GM18519 (cell line): ENCODE data around the gene C1orf35.

Experiments
- ATAC-seq: cut with Tn5 transposase; IDR thresholded peaks from one replicate; pipeline ENCODE4 v1.9.1; 2021; ENCODE audit warnings: mild to moderate bottlenecking, moderate library complexity; ENCODE audit not compliant: unreplicated experiment, low FRiP score

C1orf35 gene

DNA sequence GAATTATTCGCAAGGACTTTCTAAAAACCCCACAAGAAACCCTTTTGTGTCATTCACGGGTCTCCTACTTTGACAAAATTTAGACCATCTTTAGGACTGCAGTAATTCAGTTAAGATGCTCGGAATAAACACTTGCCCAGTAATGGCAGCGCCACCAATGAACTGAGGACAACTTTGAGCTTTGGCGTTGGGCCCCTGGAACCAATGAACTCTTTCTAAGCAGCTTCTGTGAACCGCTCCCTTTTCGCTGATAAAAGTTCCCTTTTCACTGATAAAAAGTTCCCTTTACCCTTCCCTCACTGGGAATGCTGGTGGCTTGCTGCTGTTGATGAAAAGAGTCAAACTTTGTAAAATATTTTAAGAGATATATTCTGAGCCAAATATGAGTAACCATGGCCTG lies 7.4 kb upstream of the C1orf35 start:
- ATAC-seq: no peak

DNA sequence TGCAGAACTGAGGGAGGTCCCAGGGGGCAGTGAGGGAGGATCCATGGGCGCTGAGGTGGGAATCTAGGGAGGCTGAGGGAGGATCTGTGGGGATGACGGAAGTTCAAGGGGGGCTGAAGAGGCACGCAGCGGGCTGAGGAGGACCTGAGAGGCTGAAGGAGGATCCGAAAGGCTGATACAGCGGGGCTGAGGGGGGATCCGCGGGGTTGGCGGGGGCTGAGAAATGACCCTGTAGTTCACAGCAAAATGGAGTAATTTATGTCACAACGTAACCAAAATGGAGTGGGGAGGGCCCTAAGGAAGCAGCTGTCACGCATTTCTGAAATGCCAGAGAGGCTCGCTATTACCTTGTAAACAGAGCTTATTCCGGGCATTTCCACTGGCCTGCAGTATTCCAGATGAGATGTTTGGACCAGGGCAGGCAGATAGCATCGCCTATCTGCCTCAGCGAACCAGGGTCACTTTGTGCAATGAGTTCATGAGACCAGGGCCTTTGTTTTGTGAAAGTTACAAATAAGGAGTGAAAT lies 6.9 kb upstream of the C1orf35 start:
- ATAC-seq: no peak

DNA sequence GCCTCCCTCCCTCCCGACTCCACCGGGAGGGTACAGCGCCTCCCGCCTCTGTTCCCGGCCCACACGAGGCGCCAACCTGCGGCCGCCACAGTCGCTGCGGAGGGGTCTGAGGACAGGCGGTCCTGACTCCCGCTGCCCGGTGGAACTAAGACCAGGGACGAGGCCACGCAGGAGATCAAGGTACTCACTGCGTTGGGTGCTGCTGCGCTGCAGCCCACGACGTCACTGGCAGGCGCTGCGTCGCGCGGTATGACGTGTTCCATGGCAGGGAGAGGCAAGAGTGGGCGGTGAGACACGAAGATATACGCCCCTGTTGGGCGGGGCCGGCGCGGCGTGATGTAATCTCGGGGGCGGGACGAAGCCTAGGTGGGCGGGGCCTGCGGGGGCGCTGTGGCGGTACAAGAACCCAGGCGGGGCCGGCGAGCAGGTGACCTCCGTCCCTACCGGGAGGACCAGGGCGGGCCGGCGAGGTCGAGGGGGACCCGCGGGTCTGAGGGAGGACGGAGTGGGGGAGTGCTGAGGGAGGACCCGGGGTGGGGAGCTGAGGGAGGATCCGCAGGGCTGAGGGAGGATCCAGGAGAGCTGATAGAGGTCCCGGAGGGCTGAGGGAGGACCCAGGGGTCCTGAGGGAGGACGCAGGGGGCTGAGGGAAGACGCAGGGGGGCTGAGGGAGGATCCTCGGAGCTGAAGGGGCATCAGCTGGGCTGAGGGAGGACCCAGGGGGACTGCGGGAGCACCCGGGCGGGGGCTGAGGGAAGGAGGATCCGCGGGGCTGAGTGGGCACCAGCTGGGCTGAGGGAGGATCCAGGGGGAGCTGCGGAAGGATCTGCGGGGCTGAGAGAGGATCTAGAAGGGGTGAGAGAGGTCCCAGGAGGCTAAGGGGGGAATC lies 6.2 kb upstream of the C1orf35 start, which contains the start of gene MRPL55:
Gene MRPL55 (minus strand): TSS at position 227 of the 889 bp plus-strand sequence. CDS start 1,039 bp downstream, outside the sequence.
- peak; percentile 82 for ATAC-seq

DNA sequence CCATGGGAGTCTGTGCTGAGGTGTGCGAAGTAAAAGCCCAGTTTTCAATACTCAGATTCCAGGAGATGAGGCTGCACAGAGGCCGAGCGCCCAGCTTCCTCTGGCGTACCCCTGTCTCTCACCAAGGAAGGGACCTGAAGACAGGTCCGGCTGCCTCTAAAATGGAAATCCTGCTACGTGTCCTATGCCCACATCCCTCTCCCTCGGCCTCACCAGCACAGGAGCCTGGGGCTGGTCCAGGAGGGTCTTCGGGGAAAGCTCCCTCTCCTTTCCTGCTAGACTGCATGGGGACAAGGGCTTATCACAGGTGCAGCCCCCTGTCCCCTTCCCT lies 5.6 kb upstream of the C1orf35 start:
- ATAC-seq: no peak

DNA sequence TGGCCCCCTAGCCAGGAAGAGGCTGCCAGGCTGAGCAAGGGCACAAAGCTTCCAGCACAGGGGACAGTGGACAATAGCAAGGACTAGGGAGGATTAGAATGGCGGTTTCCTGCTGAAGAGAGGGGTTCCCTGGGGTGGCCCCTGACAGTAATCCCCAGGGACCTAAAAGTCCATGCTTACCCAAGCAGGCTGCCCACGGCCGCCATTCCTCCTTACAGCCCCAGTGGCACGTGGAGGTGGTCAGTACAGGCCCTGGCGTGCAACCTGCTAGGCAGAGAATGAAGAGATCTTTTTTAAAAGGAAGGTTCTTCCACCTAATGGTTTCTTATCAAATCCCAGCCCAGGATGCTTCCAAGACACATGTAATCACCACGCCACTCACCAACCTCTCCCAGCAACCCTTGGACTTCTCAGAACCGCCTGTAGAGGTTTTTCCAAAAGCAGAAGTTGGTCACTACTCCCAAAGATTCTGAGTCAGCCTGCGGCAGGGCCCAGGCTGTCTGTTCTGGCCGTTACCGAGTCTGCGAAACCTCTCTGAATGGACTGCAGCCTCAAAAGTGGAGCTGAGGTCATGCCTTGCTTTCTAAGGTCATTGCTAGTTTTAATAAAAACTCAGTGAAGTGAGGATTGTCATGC lies 5.0 kb upstream of the C1orf35 start:
- no peak for ATAC-seq

DNA sequence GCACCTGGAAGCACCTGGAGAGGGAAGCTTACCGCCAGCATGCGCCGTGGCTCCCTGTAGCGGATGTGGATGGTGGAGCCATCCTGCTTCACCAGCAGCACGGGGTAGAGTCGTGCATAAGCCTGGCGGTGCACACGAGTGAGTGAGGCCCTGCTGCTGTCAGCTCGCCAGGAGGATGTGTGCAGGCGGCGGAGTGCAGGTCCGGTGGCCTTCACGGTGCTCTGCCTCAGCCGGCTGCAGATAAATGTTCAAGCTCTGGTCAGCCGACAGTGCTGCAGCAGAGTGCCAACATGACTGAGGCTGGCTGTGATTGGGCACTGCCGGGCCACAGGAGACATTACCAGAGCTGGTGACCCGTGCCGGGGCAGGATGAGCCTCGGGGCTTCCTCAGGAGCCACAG lies 4.5 kb upstream of the C1orf35 start:
- ATAC-seq: no peak

DNA sequence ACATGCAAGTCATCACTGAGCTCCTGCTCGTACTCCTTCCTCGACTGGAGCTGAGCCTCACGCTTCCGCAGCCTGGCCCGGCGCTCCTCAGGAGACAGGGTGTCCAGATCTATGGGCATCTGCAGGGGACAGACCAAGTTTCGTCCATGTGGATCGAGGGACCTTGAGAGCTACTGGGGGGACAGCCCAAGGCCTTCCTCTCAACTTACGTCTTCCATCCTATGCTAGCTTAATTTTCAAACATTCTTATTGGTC lies 3.6 kb upstream of the C1orf35 start:
- no peak for ATAC-seq

DNA sequence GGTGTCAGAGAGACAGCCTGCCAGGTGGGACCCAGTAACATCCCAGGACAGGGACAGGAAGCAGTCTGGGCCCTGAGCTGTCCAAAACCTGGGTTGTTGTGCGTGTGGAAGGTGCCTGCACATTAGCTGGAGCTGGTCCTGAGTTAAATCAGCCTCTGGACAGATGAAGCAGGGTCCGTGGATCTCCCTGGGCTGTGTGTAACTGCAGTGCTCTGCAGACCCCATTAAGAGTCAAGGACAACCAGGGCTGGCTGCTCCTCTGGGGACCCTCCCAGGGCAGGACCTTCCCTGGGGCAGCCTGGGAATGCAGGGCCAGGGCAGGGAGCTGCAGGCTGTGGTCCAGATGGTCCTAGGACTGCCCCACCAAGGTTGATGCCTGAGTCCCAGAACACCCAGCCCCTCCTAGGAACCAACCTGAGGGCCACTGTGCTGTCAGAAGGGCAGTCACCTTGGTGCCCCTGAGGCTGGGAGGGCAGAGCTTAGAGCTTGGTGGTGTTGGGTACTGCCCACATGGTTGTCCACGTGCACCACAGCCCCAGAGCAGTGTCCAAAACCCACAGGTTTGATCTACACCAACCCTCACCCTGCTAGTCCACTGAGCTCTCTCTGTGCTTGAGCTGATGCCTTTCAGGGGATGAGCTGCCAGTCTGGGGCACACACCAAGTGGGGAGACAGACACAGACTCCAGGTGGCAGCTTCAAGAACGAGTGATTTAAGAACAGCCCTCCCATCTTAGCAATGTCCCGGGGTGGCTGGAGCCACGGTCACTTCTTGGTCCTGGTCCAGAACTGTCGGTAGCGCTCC lies 3.1 kb upstream of the C1orf35 start:
- ATAC-seq: no peak

DNA sequence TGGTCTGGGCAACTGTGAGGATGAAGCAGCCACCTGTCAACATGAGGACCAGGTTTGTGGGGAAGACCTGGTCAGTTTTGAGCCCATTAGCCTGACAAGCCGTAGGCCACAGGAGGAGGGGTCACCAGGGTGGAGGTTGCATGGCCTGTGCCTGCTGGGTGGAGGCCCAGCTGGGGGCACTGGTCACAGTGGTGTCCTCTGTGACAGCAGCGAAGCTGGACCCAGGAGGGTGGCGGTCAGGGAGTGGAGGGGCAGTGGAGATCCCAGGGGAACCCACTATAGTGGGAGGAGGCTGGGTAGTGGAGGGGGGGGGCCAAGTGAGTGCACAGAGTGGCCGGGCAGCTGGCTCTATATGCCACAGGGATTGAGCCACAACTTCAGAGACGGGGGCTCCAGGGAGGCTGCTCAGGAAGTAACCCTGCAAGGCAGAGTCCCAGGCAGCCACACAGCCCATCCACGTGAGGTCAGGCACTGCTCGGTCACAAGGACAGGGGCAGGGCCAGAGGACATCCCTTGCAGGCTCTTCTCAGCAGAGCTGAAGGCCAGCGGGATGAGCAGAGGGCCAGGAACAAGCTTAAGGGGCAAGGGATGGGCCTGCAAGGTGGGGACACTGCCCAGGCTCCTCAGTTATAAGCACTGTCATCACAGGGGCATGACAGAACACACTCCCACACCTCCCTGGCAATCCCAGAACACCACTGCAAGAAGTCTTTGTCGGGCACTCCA lies 2.3 kb upstream of the C1orf35 start:
- no peak for ATAC-seq

DNA sequence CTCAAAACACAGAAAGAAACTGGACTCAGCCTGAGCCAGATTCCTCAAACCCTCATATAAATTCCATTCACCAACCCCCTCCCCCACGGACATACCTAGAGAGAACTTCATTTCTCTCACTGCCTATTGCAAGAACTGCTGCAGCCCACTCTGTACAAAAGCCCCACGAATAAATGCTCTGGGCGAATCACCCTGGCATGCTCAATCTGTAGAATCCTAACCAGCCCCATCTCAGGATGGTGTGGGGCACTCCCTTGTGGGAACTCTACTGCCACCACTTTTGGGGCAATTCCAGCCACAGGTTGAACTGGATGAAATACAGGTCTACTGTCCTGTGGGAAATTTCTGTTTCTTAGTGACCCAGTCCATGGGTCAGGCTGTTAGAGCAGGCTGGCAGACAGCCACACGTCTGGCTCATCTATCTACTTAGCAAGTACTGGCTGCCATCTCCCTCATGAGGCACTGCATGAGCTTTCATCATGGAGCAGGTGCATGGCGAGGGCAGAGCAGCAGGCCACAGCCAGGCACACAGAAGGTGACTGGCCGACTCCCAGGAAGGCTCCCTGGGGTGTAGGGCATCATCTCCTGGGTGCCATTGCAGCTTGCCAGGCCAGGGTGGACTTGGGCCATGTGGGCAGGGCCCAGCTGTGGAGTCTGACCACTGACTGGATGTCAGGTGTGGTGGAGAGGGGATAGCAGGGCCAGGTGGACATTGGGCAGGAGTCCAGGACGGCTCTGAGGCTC lies 1.6 kb upstream of the C1orf35 start:
- no peak for ATAC-seq

DNA sequence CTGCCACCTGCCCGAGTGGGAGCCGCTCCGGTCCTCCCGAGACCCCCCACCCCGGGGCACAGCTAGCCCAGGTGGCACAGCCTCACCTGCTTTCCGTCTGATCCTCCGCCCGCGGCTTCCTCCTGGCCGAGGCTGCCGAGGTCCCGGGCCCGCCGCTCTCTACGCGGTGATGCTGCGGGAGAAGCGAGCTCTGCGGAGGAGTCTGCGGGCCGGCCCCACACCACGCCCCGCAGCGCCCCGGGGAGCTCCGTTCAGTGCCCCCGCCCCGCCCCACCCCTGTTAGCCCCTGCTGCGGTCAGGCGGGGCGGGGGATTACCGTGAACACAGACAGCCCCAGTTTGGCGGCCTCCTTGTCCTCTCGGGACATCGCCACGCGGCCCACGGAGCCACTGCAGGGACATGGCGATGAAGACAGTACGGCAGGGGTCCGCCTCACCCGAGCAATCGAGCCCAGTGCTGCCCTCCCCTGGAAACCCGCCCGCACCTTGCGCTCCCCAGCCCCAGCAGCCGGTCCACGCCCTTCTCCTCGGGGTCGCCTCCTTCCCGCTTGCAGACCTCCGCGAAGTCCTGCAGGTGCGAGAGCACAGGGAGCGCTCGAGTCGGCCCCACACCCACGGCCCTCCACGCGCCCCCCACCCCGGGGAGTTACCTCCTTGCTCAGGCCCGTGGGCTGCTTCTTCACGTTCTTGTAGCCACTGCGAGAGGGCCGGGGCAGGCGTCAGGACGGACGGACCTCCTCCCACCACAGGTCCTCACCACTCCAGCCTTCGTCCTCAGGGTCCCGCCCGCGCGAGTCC lies 933 bp downstream of the C1orf35 start:
- no peak for ATAC-seq

DNA sequence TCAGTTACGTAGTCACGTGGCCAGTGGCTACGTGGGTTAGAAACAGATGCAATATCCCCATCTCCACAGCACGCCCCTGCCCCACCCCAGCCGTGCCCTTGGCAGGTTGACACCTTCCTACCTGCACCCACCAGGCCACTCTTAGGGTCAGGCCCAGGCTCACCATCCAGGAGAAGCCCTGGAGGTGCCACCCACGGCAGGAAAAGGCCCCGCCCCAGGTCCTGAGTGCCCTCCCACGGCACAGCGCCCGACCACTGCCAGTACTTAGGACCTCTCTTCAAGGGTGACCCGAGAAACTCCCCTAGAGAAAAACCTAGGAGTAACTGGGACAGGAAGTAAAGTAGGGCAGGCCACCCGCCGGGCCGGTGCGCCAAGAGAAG lies 1.5 kb downstream of the C1orf35 start:
- no peak for ATAC-seq

DNA sequence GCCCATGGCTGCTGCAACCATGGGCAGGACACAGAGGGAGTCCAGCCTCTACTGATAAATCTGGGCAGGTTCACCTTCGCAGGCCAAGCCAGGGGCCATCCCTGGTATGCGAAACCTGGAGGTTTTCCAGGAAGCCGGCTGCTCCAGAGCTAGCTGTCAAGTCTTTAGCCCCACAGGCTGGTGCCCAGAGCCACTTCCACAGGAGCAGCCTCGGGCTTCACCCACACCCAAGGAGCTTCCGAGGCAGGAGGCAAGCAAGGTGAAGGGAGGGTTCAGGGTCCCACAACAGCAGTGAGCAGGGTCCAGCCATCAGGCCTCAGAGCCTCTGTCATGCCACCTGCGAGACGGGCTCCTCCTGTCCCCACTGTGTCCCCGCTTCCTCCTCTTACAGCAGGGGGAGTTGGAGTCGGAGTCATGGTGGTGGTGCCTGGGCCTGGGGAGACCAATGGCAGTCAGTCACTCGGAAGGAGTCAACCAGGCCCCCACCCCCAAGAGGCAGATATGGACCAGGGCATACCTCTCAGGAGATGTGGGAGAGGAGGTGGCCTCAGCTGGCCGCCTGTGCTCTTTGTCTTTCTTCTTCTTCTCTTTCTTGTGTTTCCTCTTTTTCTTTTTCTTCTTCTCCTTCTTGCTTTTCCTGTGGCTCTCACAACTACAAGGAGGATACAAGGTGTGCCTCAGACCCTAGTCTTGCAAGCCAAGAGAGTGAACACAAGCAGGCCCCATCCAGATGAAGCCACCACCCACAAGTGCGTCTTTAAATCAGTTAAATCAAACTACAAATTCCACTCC lies 2.1 kb downstream of the C1orf35 start:
- ATAC-seq: no peak

DNA sequence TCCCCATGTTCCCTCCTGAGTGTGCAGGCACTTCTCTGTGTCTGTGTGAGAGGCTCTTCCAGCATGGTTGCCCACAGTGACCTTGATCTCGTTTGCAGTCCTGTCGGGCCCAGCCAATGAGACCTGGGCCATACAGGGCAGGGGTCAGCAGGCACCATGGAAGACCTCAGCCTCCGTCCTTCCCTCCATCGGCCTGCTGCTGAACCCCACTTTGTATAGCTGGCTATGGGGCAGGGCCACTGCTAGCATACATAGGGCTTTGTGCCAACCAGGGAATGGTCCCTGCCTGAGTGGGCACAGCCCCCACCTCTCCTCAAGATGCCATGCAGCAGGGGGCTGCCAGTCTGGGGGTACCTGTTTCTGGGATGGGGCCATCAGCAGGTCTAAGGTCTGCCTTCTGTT lies 3.8 kb downstream of the C1orf35 start:
- no peak for ATAC-seq

DNA sequence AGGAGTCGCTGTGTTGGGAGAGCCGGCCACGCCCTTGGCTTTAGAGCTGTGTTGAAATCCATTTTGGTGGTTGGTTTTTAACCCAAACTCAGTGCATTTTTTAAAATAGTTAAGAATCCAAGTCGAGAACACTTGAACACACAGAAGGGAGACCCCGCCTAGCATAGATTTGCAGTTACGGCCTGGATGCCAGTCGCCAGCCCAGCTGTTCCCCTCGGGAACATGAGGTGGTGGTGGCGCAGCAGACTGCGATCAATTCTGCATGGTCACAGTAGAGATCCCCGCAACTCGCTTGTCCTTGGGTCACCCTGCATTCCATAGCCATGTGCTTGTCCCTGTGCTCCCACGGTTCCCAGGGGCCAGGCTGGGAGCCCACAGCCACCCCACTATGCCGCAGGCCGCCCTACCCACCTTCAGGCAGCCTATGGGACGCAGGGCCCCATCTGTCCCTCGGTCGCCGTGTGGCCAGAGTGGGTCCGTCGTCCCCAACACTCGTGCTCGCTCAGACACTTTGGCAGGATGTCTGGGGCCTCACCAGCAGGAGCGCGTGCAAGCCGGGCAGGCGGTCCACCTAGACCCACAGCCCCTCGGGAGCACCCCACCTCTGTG lies 4.7 kb downstream of the C1orf35 start:
- no peak for ATAC-seq

DNA sequence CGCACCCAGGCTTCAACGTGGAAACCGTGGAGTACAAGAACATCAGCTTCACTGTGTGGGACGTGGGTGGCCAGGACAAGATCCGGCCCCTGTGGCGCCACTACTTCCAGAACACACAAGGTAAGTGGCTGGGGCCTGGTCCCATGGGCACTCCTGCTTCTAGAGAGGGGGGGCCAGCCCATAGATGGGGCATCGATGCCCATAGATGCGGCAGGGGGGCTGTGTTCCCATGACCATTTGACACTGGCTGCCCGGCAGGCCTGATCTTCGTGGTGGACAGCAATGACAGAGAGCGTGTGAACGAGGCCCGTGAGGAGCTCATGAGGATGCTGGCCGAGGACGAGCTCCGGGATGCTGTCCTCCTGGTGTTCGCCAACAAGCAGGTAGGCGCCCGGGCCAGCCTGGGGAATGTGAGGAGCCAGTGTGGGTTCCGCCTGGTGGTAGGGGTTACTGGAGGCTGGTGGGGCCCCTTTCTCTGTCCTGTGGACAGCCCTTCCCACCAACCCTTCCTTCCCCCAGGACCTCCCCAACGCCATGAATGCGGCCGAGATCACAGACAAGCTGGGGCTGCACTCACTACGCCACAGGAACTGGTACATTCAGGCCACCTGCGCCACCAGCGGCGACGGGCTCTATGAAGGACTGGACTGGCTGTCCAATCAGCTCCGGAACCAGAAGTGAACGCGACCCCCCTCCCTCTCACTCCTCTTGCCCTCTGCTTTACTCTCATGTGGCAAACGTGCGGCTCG lies 5.6 kb downstream of the C1orf35 start:
- no peak for ATAC-seq
